Measurements from ENCODE around the gene LAMA5. TPM values are rescaled to one million over a fixed set of nuclear protein-coding genes. Genes with fewer than 3 reads are reported as not detected.

The LAMA5 gene
- total RNA-seq, 6 experiments from 2014 or later = 30.3 to 80.8 (median 47.1) TPM

DNA sequence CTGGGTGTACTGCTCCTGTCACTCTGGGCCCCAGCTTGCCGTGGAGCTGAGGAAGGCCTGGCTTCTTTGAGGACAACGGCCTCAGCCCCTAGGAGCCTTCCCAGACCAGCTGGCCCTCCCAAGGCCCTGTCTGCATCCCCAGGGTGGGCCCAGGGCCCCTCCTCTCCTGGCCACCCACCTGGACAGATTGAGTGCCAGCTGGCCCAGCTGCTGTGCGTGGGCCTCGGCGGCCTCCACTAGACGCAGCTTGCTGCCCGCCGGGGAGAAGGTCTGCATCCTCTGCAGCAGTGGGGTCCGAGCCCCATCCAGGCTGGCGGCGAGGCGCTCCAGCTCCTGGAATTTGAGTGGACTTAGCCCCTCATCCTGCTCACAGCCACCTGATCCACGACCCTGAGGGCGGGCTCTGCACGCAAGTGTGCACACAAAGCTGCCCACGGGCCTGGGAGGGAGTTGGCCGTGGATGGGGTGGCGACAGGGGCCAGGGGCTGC, 49.9 kb downstream of the LAMA5 start:
- peaks cover 0 to 11% (median under 1%) of the 10 kb centered on the region in 4 donors for H3K36me3 ChIP-seq
- no peak overlapping the region for H3K4me3 ChIP-seq
- no peak for DNase-seq
- peaks cover 0 to 5% (median 0%) of the 10 kb centered on the region in 4 donors for H3K4me1 ChIP-seq
- no peaks in the 10 kb centered on the region for H3K9me3 ChIP-seq
- TF ChIP-seq CTCF (IDR thresholded peaks at IDR 0.05) (no peak), POLR2A (IDR thresholded peaks at IDR 0.05) (no peak)
- intact Hi-C loops (cut with DNase I) = no loop called here
- WGBS (ENCODE audit: insufficient coverage, low coverage, low lambda C conversion rate, missing lambda C conversion rate) = 50% methylated on average over 2 of the region's 18 CpGs
- no peaks in the 10 kb centered on the region for H3K27me3 ChIP-seq
- no peak overlapping the region for H3K27ac ChIP-seq
- ATAC-seq = no peak

DNA sequence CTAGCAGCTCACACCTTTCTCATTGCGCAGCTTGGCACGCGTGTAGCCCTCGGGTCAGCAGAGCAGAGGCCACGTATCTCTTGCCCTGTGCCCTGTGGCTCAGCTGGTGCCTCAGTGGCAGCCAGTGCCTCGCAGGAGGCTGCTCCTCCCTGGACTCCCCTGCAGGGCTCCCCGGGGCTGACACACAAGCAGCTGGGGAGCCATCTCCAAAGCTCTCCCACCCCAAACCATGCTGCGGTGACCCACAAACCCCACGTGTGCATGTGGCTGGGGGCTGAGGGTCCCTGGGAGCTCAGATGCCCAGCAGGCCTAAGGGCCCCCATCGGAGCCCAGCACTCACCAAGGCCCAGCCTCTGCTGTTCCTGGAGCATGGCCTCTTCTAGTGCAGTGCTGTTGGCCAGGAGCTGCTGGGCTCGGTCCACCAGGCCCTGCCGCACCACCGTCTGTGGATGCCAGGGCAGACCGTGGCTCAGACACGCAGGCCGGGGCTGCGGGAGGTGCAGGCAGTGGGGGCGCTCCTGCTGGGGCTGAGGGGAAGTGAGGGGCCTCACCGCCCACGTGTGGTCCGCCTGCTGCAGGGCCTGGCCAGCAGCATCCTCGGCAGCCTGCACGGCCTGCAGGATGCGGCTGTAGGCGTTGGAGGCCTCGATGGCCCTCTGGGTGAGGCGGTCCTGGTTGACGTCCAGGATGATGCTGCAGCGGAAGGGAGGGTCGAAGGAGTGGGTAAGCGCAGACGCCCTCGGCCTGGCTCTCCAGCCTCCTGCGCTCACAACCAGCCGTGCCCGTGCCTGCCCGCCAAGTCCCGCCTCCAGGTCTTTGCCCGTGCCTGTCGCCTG, 50.6 kb downstream of the LAMA5 start:
- 91% methylated on average over 9 of the region's 40 CpGs for WGBS (ENCODE audit: insufficient coverage, low coverage, low lambda C conversion rate, missing lambda C conversion rate)
- ATAC-seq = no peak
- Histone ChIP-seq H3K36me3 (peaks cover 0 to 11% (median under 1%) of the 10 kb centered on the region in 4 donors), H3K4me3 (no peak overlapping the region), H3K27me3 (no peaks in the 10 kb centered on the region), H3K4me1 (peaks cover 0 to 5% (median 0%) of the 10 kb centered on the region in 4 donors), H3K9me3 (no peaks in the 10 kb centered on the region), H3K27ac (no peak overlapping the region)
- TF ChIP-seq CTCF (IDR thresholded peaks at IDR 0.05) = no peak
- TF ChIP-seq POLR2A (IDR thresholded peaks at IDR 0.05) = no peak
- DNase-seq = no peak
- intact Hi-C loops (cut with DNase I) = no loop called here

GRCh38 chr20:62315773-62316172, 51.3 kb downstream of the LAMA5 start:
- peaks cover 0 to 18% (median under 1%) of the 10 kb centered on the region in 4 donors for H3K36me3 ChIP-seq

DNA sequence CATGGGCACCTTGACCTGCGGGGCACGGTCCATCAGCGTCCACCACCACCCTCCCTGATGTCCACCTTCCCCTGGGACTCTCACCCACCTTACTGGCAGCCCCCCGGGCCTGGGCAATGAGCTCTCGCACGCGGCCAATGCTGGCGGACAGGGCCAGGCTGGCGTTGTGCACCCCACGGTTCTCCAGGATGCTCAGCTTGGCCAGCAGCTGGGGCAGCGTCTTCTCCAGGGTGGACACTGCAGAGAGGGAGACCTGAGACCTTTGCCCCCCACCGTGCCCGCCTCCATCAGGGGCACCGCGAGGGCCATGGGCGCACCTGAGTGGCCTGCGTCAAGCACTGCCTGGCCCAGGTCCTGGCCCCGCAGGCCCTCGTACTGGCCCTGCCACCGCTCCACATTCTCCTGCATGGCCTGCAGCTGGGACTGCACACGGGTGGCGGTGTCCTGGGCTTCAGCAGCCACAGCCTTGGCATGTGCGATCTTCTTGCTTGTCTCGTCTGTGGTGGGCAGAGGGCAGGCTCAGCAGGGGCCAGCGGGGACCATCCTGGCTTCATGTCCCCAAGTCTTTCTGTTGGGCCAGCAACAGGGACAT, 52.3 kb downstream of the LAMA5 start:
- TF ChIP-seq CTCF (IDR thresholded peaks at IDR 0.05) (no peak), POLR2A (IDR thresholded peaks at IDR 0.05) (no peak)
- Histone ChIP-seq H3K27ac (no peak overlapping the region), H3K9me3 (no peaks in the 10 kb centered on the region), H3K4me1 (no peaks in the 10 kb centered on the region), H3K27me3 (no peaks in the 10 kb centered on the region), H3K4me3 (no peak overlapping the region), H3K36me3 (peaks cover 0 to 18% (median under 1%) of the 10 kb centered on the region in 4 donors)
- ATAC-seq = no peak
- intact Hi-C loops (cut with DNase I) = no loop called here
- DNase-seq = no peak
- WGBS (ENCODE audit: insufficient coverage, low coverage, low lambda C conversion rate, missing lambda C conversion rate) = no CpG with 5 or more reads among the region's 25 CpGs

More at GRCh38 chr20:62315773-62316172, 51.3 kb downstream of the LAMA5 start:
- intact Hi-C loops (cut with DNase I) = no loop called here
- WGBS (ENCODE audit: insufficient coverage, low coverage, low lambda C conversion rate, missing lambda C conversion rate) = no CpG with 5 or more reads among the region's 12 CpGs
- ATAC-seq (no peak), DNase-seq (no peak)
- Histone ChIP-seq H3K4me1 (peaks cover 0 to 5% (median 0%) of the 10 kb centered on the region in 4 donors), H3K27ac (no peak overlapping the region), H3K27me3 (no peaks in the 10 kb centered on the region), H3K4me3 (no peak overlapping the region), H3K9me3 (no peaks in the 10 kb centered on the region)
- TF ChIP-seq CTCF (IDR thresholded peaks at IDR 0.05) (no peak), POLR2A (IDR thresholded peaks at IDR 0.05) (no peak)

Data from right lobe of liver (tissue), 6 donors.